Measurements from ENCODE around the gene ARSK. TPM values are rescaled to one million over a fixed set of nuclear protein-coding genes. Genes with fewer than 3 reads are reported as not detected.

The ARSK gene
- total and polyA plus RNA-seq, 8 donors: 2.9 to 68.3 (median 4.9) TPM; not detected in 1

GRCh38 chr5:95537501-95537900 lies 17.4 kb upstream of the ARSK start:
- DNase-seq: no peak
- H3K4me1 ChIP-seq: peaks cover 0 to 8% (median 0%) of the 10 kb centered on the region in 4 donors
- WGBS, 5 donors: 79 to 91% (median 86%) methylated on average over 2 of the region's 2 CpGs
- H3K36me3 ChIP-seq: peaks cover 34 to 96% (median 87%) of the 10 kb centered on the region in 4 donors
- H3K9me3 ChIP-seq: no peaks in the 10 kb centered on the region
- TF ChIP-seq EP300 (IDR thresholded peaks at IDR 0.05) (no peak), POLR2A (IDR thresholded peaks at IDR 0.05) (no peak), POLR2AphosphoS5 (IDR thresholded peaks at IDR 0.05) (no peak)
- TF ChIP-seq, protein P1, sequence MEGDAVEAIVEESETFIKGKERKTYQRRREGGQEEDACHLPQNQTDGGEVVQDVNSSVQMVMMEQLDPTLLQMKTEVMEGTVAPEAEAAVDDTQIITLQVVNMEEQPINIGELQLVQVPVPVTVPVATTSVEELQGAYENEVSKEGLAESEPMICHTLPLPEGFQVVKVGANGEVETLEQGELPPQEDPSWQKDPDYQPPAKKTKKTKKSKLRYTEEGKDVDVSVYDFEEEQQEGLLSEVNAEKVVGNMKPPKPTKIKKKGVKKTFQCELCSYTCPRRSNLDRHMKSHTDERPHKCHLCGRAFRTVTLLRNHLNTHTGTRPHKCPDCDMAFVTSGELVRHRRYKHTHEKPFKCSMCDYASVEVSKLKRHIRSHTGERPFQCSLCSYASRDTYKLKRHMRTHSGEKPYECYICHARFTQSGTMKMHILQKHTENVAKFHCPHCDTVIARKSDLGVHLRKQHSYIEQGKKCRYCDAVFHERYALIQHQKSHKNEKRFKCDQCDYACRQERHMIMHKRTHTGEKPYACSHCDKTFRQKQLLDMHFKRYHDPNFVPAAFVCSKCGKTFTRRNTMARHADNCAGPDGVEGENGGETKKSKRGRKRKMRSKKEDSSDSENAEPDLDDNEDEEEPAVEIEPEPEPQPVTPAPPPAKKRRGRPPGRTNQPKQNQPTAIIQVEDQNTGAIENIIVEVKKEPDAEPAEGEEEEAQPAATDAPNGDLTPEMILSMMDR (IDR thresholded peaks at IDR 0.05): no peak
- H3K27ac ChIP-seq: no peak overlapping the region
- no peak overlapping the region for H3K4me3 ChIP-seq
- intact Hi-C loops (cut with DNase I; ENCODE audit: low total_unique reads): no loop called here
- H3K27me3 ChIP-seq: no peaks in the 10 kb centered on the region

- Histone ChIP-seq H3K4me3 (no peak overlapping the region), H3K27me3 (no peaks in the 10 kb centered on the region), H3K9me3 (no peaks in the 10 kb centered on the region), H3K4me1 (peaks cover 0 to 12% (median 9%) of the 10 kb centered on the region in 4 donors), H3K27ac (peak overlapping the region in 4 of 5 donors; percentile 6 to 48 (median 26)), H3K36me3 (peaks cover 42 to 91% (median 83%) of the 10 kb centered on the region in 4 donors)
- intact Hi-C loops (cut with DNase I; ENCODE audit: low total_unique reads): no loop called here
- peak in 1 of 2 donors; percentile 36 for DNase-seq
- no peak for TF ChIP-seq POLR2A (IDR thresholded peaks at IDR 0.05)
- TF ChIP-seq, protein P1 (IDR thresholded peaks at IDR 0.05): no peak
- TF ChIP-seq POLR2AphosphoS5 (IDR thresholded peaks at IDR 0.05): no peak
- no peak for TF ChIP-seq EP300 (IDR thresholded peaks at IDR 0.05)
- WGBS, 5 donors: 23 to 36% (median 33%) methylated on average over 3 of the region's 3 CpGs
Observed at GRCh38 chr5:95543017-95543705, 11.7 kb upstream of the ARSK start.

- no peak overlapping the region for H3K27ac ChIP-seq
- peaks cover 22 to 67% (median 49%) of the 10 kb centered on the region in 4 donors for H3K36me3 ChIP-seq
- peaks cover 6 to 50% (median 29%) of the 10 kb centered on the region in 4 donors for H3K4me1 ChIP-seq
- DNase-seq: peak in 1 of 2 donors; percentile 11
- no peaks in the 10 kb centered on the region for H3K9me3 ChIP-seq
- intact Hi-C loops (cut with DNase I; ENCODE audit: low total_unique reads): no loop called here
- TF ChIP-seq POLR2AphosphoS5 (IDR thresholded peaks at IDR 0.05): no peak
- no peak overlapping the region for H3K4me3 ChIP-seq
- H3K27me3 ChIP-seq: no peaks in the 10 kb centered on the region
Observed at GRCh38 chr5:95549030-95549429, 5.9 kb upstream of the ARSK start.

DNA sequence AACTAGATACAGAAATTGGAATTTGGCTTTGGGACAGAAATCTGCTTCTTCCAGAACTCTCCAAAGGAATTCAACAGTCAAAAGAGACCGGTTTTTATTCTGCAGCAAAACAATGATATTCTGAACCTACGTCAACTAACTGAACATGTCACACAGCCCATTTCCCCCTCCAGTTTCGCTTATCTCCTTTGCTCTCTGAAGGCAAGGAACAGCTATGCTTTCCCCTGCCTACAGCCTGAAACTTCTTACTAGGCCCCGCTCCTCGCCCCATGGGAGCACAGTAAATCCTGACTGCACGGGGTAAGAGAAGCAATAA lies 612 bp upstream of the ARSK start:
- Histone ChIP-seq H3K9me3 (no peaks in the 10 kb centered on the region), H3K4me1 (peaks cover 9 to 55% (median 37%) of the 10 kb centered on the region in 4 donors), H3K4me3 (peak overlapping the region; percentile 76 to 87 (median 82)), H3K36me3 (peaks cover 0 to 15% (median 7%) of the 10 kb centered on the region in 4 donors), H3K27ac (peak overlapping the region; percentile 88 to 95 (median 94)), H3K27me3 (no peaks in the 10 kb centered on the region)
- intact Hi-C loops (cut with DNase I; ENCODE audit: low total_unique reads): no loop called here
- TF ChIP-seq POLR2A (IDR thresholded peaks at IDR 0.05) (no peak), EP300 (IDR thresholded peaks at IDR 0.05) (no peak), POLR2AphosphoS5 (IDR thresholded peaks at IDR 0.05) (no peak)
- TF ChIP-seq, protein P1 (IDR thresholded peaks at IDR 0.05): no peak
- no peak for DNase-seq
- 0 to 1% (median 0%) methylated on average over 6 of the region's 6 CpGs for WGBS, 5 donors

DNA sequence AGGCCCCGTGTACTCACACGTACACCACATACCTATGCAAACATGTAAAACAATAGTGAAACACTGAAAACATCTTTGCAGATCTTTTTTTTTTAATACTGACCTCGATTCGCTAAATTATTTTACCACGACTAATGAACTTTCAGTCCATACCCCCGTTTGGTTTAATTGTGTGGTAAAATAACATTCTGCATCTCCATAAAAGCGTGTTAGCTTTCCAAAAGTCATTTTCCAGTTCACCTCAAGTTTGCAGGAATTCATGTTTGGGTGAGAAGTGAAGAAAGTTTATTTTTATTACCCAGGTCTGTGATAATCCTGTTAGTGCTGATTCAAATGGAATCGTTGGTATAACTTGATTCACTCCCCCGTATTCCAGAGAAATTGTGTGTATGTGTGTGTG lies 652 bp downstream of the ARSK start:
- peak in 1 of 2 donors; percentile 14 for DNase-seq
- WGBS, 5 donors: 0 to 1% (median 1%) methylated on average over 9 of the region's 9 CpGs
- Histone ChIP-seq H3K4me3 (peak overlapping the region; percentile 76 to 87 (median 82)), H3K36me3 (peaks cover 0 to 7% (median 5%) of the 10 kb centered on the region in 4 donors), H3K9me3 (no peaks in the 10 kb centered on the region), H3K27me3 (no peaks in the 10 kb centered on the region), H3K27ac (peak overlapping the region; percentile 93 to 98 (median 94)), H3K4me1 (peaks cover 9 to 48% (median 31%) of the 10 kb centered on the region in 4 donors)
- TF ChIP-seq POLR2A (IDR thresholded peaks at IDR 0.05) (no peak), POLR2AphosphoS5 (IDR thresholded peaks at IDR 0.05) (no peak), EP300 (IDR thresholded peaks at IDR 0.05) (no peak)
- TF ChIP-seq, protein P1 (IDR thresholded peaks at IDR 0.05): no peak
- intact Hi-C loops (cut with DNase I; ENCODE audit: low total_unique reads): no loop called here
